H1 (cell line): ENCODE data around the gene FMNL2.

Source experiments
- BCL11A ChIP-seq, 2 experiments: IDR thresholded peaks; one replicate each; pipeline ENCODE4 v1.6.1; 2011; ENCODE audit warnings: low read depth in 2 of 2, low read length in 2 of 2, mild to moderate bottlenecking in 2 of 2
- EP300 ChIP-seq, 2 experiments: IDR thresholded peaks; 1 replicate in 1 of 2; 2 replicates in 1 of 2; pipeline ENCODE4 v1.6.1; 2011 to 2012; ENCODE audit warnings: low read depth in 2 of 2, low read length in 2 of 2, mild to moderate bottlenecking in 2 of 2, borderline replicate concordance in 1 of 2, inconsistent platforms in 1 of 2, moderate library complexity in 1 of 2
- RXRA ChIP-seq: IDR thresholded peaks from 2 replicates; pipeline ENCODE4 v1.6.1; 2011; ENCODE audit warnings: low read depth, mild to moderate bottlenecking, low read length, moderate library complexity; ENCODE audit not compliant: insufficient read depth
- TEAD4 ChIP-seq: IDR thresholded peaks from 2 replicates; pipeline ENCODE4 v1.6.1; 2012; ENCODE audit warnings: low read depth, low read length, inconsistent platforms, mixed read lengths

DNA sequence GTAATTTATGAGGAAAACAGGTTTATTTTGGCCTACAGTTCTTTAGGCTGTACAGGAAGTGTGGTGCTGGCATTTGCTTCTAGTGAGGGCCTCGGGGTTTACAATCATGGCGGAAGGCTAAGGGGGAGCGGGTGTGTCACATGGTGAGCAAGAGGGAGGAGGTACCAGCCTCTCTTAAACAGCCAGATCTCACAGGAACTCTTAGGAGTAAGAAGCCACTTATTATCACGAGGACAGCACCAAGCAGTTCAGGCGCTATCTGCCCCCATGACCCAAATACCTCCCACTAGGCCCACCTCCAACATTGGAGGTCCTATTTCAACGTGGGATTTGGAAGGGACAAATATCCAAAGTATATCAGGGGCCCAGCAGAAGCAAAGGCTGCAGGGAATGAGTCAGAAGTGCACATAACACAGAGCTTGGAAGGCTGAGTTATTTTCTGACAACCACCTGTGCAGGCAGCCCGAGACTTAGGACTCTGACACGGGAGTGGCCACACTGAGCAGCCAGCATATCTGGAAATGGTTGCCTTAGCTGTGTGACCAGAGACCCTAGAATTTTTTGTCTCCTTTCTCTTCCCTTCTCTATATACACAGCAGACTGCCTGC is 211.4 kb downstream of the FMNL2 start:
- TF ChIP-seq RXRA (no peak), EP300 (IDR thresholded peaks at IDR 0.05; ENCODE audit: borderline replicate concordance in 1 of 2, low read depth in 2 of 2, low read length in 2 of 2) (no peak), TEAD4 (no peak), BCL11A (IDR thresholded peaks at IDR 0.05; ENCODE audit: low read depth in 2 of 2, low read length in 2 of 2) (no peak)
